HEK293T (cell line): Measurements from ENCODE around the gene SPDEF.

ENCODE experiments used
- CTCF ChIA-PET: fragments of 350-600 bp; formaldehyde crosslinking; extraction: SDS; loops from one replicate; lab custom pipeline; 2021; ENCODE audit warnings: antibody characterized with exemption, inconsistent platforms; lab: Yijun Ruan, JAX
- POLR2A ChIA-PET: fragments of 350-600 bp; formaldehyde crosslinking; extraction: SDS; loops from one replicate; lab custom pipeline; 2020; ENCODE audit warnings: antibody characterized with exemption, inconsistent platforms; lab: Yijun Ruan, JAX
- DNase-seq: peaks from one replicate; pipeline ENCODE4 v3.0.0; 2012; ENCODE audit warnings: mixed read lengths; ENCODE audit errors: extremely low spot score
- ARNT ChIP-seq: fragments of 450-650 bp; IDR thresholded peaks from 2 replicates; pipeline ENCODE4 v1.6.1; 2017; ENCODE audit warnings: mild to moderate bottlenecking
- BHLHE40 ChIP-seq: fragments of 450-650 bp; IDR thresholded peaks from 2 replicates; pipeline ENCODE4 v1.6.1; 2016; ENCODE audit warnings: mild to moderate bottlenecking, moderate library complexity, borderline replicate concordance
- CTBP1 ChIP-seq: fragments of 450-650 bp; IDR thresholded peaks from 2 replicates; pipeline ENCODE4 v1.6.1; 2016; ENCODE audit warnings: borderline replicate concordance
- ELF4 ChIP-seq: fragments of 450-650 bp; IDR thresholded peaks from 2 replicates; pipeline ENCODE4 v1.6.1; 2017; ENCODE audit warnings: antibody characterized with exemption
- FOXA1 ChIP-seq: fragments of 450-650 bp; IDR thresholded peaks from 2 replicates; pipeline ENCODE4 v1.6.1; 2016; ENCODE audit warnings: mild to moderate bottlenecking
- FOXK2 ChIP-seq: fragments of 450-650 bp; IDR thresholded peaks from 2 replicates; pipeline ENCODE4 v1.6.1; 2016; ENCODE audit warnings: mild to moderate bottlenecking
- FOXM1 ChIP-seq: fragments of 450-650 bp; IDR thresholded peaks from 2 replicates; pipeline ENCODE4 v1.6.1; 2017; ENCODE audit warnings: mild to moderate bottlenecking, borderline replicate concordance
- HDGF ChIP-seq: fragments of 450-650 bp; IDR thresholded peaks from 2 replicates; pipeline ENCODE4 v1.6.1; 2017; ENCODE audit warnings: antibody characterized with exemption, borderline replicate concordance
- L3MBTL2 ChIP-seq: fragments of 450-650 bp; conservative IDR thresholded peaks from 2 replicates; pipeline ENCODE4 v1.6.1; 2016; ENCODE audit warnings: mild to moderate bottlenecking
- LEF1 ChIP-seq: fragments of 450-650 bp; IDR thresholded peaks from 2 replicates; pipeline ENCODE4 v1.6.1; 2017; ENCODE audit warnings: mild to moderate bottlenecking, borderline replicate concordance
- NFRKB ChIP-seq: fragments of 450-650 bp; IDR thresholded peaks from 2 replicates; pipeline ENCODE4 v1.6.1; 2016; ENCODE audit warnings: mild to moderate bottlenecking, moderate library complexity
- SP1 ChIP-seq: fragments of 450-650 bp; IDR thresholded peaks from 2 replicates; pipeline ENCODE4 v1.6.1; 2017
- SUZ12 ChIP-seq: fragments of 450-650 bp; IDR thresholded peaks from 2 replicates; pipeline ENCODE4 v1.6.1; 2016; ENCODE audit warnings: mild to moderate bottlenecking
- TARDBP ChIP-seq: fragments of 450-650 bp; IDR thresholded peaks from 2 replicates; pipeline ENCODE4 v1.6.1; 2016
- ZNF384 ChIP-seq: fragments of 450-650 bp; IDR thresholded peaks from 2 replicates; pipeline ENCODE4 v1.6.1; 2016
- TF ChIP-seq, protein P1 (sequence below): fragments of 450-650 bp; IDR thresholded peaks from 2 replicates; pipeline ENCODE4 v1.6.1; 2016

Gene SPDEF

DNA sequence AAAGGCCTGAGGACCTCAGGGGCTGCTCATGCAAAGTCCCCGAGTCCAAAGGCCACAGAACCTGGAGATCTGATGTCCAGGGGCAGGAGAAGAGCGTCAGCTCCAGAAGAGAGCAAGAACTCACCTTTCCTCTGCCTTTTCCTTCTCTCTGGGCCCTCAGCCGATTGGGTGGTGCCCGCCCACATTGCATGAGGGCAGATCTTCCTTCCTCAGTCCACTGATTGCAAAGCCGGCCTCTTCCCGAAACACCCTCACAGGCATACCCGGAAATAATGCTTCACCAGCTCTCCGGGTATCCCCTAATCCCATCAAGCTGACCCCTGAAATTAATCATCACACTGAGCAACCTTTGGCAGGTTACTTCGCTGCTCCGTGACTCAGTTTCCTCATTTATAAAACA lies 33.4 kb downstream of the SPDEF start:
- CTCF ChIA-PET = no interaction called here
- TF ChIP-seq FOXK2 = no peak
- TF ChIP-seq SUZ12 = no peak
- no peak for TF ChIP-seq ELF4
- TF ChIP-seq ZNF384 = no peak
- TF ChIP-seq NFRKB = no peak
- TF ChIP-seq HDGF = no peak
- TF ChIP-seq TARDBP = no peak
- TF ChIP-seq ARNT = no peak
- TF ChIP-seq LEF1 = no peak
- TF ChIP-seq, protein P1, sequence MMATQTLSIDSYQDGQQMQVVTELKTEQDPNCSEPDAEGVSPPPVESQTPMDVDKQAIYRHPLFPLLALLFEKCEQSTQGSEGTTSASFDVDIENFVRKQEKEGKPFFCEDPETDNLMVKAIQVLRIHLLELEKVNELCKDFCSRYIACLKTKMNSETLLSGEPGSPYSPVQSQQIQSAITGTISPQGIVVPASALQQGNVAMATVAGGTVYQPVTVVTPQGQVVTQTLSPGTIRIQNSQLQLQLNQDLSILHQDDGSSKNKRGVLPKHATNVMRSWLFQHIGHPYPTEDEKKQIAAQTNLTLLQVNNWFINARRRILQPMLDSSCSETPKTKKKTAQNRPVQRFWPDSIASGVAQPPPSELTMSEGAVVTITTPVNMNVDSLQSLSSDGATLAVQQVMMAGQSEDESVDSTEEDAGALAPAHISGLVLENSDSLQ = no peak
- no peak for TF ChIP-seq FOXA1
- TF ChIP-seq BHLHE40 = no peak
- DNase-seq = no peak
- POLR2A ChIA-PET = no interaction called here

DNA sequence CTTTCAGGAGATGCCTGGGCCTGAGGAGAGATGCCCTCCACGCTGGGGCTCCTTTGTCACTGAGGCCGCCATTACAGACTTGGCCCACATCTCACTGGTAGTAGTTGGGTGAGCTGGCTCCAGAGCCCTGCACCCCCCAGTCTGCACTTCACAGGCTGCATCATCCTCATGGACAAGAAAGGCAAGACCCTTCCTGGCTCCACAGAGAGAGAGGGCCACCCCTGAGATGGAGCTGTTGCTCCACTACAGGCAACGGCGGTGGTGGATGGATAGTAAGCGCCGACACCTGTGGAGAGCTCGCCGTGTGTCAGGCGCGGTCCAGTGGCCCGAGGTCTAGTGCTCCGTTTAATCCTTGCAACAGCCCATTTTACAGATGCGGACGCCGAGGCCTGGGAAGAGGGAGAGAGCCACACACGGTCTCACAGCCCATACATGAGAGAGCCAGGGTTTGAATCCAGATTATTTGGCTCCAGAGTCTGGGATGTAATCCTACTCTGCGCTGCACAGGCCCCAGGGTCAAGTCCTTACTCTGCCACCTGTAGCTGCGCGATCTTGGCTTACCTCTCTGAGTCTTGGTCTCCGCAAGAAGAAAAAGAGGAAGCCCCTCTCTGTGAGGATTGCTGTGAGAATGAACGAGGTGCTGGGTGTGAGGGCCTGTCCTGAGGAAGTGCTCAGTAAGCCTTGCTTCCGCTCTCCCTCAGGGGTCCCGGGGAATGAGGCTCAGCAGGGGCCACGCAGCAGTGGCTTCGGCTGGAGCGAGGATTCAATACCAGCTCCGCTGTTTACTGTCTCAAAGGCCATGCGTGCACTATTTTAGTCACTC lies 34.5 kb downstream of the SPDEF start:
- POLR2A ChIA-PET = no interaction called here
- no peak for DNase-seq
- TF ChIP-seq TARDBP = no peak
- TF ChIP-seq BHLHE40 = no peak
- no peak for TF ChIP-seq HDGF
- TF ChIP-seq NFRKB = no peak
- TF ChIP-seq SP1 = no peak
- TF ChIP-seq ARNT = no peak
- TF ChIP-seq ELF4 = no peak
- CTCF ChIA-PET = no interaction called here

DNA sequence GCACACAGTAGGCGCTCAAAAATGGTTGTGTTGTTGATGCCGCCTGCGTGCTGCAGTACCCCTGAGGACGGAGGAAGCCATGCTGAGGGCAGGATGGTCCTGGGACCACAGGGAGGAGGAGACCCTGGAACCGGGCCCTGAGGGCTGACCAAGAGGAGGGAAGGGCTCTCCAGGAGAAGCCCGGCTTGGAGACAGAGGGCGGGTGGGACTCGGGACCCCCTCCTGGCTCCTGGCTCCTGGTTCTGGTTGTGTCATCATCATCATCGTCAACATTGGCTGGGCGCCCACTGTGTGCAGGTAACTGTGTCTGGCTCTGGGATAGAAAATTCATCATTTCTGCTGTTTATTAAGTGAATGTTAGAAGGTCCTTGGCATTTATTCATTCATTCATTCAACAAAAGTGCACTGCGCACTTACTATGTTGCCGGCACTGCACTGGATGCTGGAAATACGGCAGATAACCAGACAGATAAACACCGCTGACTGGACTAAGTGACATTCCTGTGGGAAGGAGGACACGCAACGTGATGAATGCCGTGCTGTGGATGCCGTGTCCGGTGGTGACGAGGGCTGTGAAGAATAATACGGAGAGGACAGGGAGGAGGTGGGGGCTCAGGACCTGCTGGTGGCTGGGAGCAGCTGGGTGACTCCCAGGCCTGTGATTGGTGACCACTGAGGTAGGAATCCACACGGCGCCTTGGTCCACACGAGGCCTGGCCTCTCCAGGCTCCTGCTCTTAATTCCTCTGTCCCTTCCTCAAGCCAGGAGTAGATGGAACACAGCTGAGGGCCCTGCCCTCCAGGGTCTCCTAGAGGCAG lies 35.3 kb downstream of the SPDEF start:
- no peak for DNase-seq
- TF ChIP-seq TARDBP (no peak), FOXM1 (no peak), LEF1 (no peak), SP1 (no peak), CTBP1 (no peak)
- ChIA-PET POLR2A (no interaction called here), CTCF (no interaction called here)

DNA sequence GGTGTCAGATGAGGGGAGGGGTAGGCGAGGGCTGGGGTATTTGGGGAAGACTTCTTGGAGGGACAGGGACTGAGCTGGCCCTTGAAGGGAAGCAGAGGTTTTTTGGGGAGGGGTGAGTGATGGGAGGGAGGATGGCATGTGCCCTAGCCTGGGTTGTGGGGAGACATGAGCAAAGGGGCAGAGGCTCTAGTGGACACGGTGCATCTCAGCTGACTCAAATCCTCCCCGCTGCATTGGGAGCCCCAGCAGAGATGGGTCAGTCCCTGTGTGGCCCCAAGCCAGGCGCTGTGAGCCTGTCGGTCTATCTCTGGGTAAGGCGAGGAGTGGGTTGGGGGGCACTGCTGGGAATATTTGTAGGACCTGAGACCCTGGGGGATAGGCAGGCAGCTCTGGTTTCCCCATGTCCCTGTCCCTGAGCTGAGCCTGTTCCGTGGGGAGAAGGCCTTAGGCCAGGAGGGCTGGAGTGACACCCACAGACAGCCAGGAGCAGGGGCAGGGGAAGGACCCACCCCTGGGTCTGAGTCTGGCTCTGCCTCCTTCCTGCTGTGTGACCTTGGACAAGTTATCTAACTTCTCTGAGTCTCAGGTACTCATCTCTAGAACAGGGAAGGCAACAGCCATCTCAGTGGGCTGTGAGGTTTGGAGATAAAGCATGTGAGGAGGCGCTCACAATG lies 36.0 kb downstream of the SPDEF start:
- ChIA-PET CTCF (no interaction called here), POLR2A (no interaction called here)
- no peak for DNase-seq
- no peak for TF ChIP-seq FOXK2
- TF ChIP-seq, protein P1 = no peak
- TF ChIP-seq LEF1 = no peak
- no peak for TF ChIP-seq L3MBTL2
- TF ChIP-seq ELF4 = no peak
- TF ChIP-seq HDGF = no peak
- no peak for TF ChIP-seq FOXM1
- no peak for TF ChIP-seq NFRKB
- no peak for TF ChIP-seq BHLHE40
- no peak for TF ChIP-seq SP1
- no peak for TF ChIP-seq CTBP1
- TF ChIP-seq SUZ12 = no peak

DNA sequence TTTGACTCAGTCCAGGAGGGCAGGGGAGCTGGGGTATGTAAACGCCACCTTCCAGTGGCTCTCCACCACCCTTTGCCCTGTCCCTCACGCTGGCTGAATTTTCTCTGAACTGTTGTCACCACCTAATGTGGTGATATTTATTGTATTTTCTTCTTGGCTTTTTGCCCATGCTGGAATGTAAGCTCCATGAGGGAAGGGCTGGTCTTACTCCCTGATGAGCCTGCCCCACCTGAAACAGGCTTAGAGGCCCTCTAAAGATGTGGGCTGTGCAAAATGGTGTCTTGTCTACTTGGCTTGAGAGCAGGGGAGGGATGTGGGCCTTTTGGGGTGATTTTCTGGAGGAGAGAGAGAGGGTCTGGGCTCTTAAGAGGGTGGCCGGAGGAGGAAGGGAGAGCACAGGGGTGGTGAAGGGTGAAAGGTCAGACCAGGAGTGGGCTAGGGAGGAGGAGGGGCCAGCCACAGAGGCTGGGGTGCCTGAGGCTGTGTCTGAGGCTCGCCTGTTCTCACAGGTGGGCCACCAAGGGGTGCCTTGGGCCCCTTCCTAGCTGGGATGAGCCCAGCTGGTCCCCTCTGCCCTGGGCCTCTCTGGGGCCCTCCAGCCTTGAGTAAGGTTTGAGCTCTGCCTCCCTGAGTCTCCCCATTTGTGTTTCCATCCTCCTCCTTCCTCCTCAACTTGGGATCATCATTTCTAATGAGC lies 37.3 kb downstream of the SPDEF start:
- TF ChIP-seq CTBP1 (no peak), FOXA1 (no peak), BHLHE40 (no peak), ZNF384 (no peak)
- TF ChIP-seq, protein P1 = no peak
- POLR2A ChIA-PET = interaction anchor here (1.0 kb wide), 1 partner anchor 9 kb away, joined by 4 read pairs; no protein-coding TSS in a partner anchor
- CTCF ChIA-PET = interaction anchor here (0.7 kb wide), 1 partner anchor 89 kb away, joined by 3 read pairs; no protein-coding TSS in a partner anchor
- no peak for DNase-seq

DNA sequence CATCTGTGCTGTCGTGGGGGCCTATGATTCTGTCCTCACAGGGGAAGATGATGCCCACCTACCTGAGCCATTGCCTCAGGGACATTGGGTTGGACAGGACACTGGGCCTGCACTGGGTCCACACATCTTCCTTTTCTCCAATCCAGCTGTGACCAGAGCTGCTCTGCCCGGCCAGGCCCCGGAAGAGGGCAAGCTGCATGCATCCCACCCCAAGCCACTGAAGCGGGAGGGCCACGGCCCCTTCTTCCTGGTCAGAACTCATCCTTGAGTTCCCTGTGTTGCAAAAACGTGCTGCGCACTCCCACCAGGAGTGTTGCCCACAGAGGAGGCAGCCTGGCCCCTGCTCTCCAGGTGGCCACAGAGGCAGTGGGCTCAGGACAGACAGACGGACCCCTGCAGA lies 38.2 kb downstream of the SPDEF start:
- CTCF ChIA-PET = interaction anchor here (0.7 kb wide), 1 partner anchor 90 kb away, joined by 3 read pairs; no protein-coding TSS in a partner anchor
- TF ChIP-seq SP1 (no peak), CTBP1 (no peak), FOXK2 (no peak), ELF4 (no peak), FOXM1 (no peak), ARNT (no peak), BHLHE40 (no peak)
- TF ChIP-seq, protein P1 = no peak
- POLR2A ChIA-PET = interaction anchor here (1.0 to 1.1 kb wide), 2 partner anchors 9 to 10 kb away, joined by 3 to 4 read pairs; no protein-coding TSS in a partner anchor
- DNase-seq = no peak
